Mesothelial cell of epicardium (in vitro differentiated cells): ENCODE measurements around the gene MATN1. TPM values are rescaled to one million over a fixed set of nuclear protein-coding genes. Genes with fewer than 3 reads are reported as not detected.

ENCODE experiments used
- DNase-seq, 2 experiments: peaks; one replicate each; pipeline ENCODE4 v3.0.0; 2021; ENCODE audit warnings: low spot score in 2 of 2; ENCODE audit not compliant: unreplicated experiment in 2 of 2
- H3K27ac Mint-ChIP-seq: 2 replicates; pipeline ENCODE4 v1.8.0; 2021; ENCODE audit warnings: mixed read lengths
- H3K27me3 Mint-ChIP-seq: 2 replicates; pipeline ENCODE4 v1.8.0; 2021; ENCODE audit warnings: low read depth, mixed read lengths
- H3K36me3 Mint-ChIP-seq: 2 replicates; pipeline ENCODE4 v1.8.0; 2021; ENCODE audit warnings: mixed read lengths
- H3K4me1 Mint-ChIP-seq: 2 replicates; pipeline ENCODE4 v1.8.0; 2021; ENCODE audit warnings: mixed read lengths
- H3K4me3 Mint-ChIP-seq: 2 replicates; pipeline ENCODE4 v1.8.0; 2021; ENCODE audit warnings: mild to moderate bottlenecking, moderate library complexity, mixed read lengths
- H3K9me3 Mint-ChIP-seq: 2 replicates; pipeline ENCODE4 v1.8.0; 2021; ENCODE audit warnings: mixed read lengths
- CTCF ChIP-seq: fragments of 200-600 bp; sonication (generic); IDR thresholded peaks from one replicate; pipeline ENCODE4 v1.5.0; 2021; ENCODE audit warnings: antibody characterized with exemption; ENCODE audit not compliant: unreplicated experiment
- total RNA-seq: library from RNA; stranded (reverse); gene quantifications from 3 replicates; pipeline ENCODE4 v1.2.1, GENCODE V29; 2021

The MATN1 gene
- total RNA-seq, 1 donor from 2014 or later: 5.6 TPM

GRCh38 chr1:30704765-30705509 is 18.4 kb downstream of the MATN1 start:
- DNase-seq: no peak
- TF ChIP-seq CTCF: no peak
- H3K9me3 Mint-ChIP-seq: no peaks in the 10 kb centered on the region

GRCh38 chr1:30704271-30704670 is 19.1 kb downstream of the MATN1 start:
- TF ChIP-seq CTCF: no peak
- Mint-ChIP-seq H3K27ac (no peak overlapping the region), H3K4me3 (no peak overlapping the region), H3K27me3 (peaks cover 13% of the 10 kb centered on the region), H3K4me1 (no peaks in the 10 kb centered on the region), H3K9me3 (no peaks in the 10 kb centered on the region), H3K36me3 (no peaks in the 10 kb centered on the region)
- DNase-seq: no peak

More at GRCh38 chr1:30704765-30705509, 18.4 kb downstream of the MATN1 start:
- H3K27ac Mint-ChIP-seq: no peak overlapping the region
- no peak overlapping the region for H3K4me3 Mint-ChIP-seq
- H3K27me3 Mint-ChIP-seq: peaks cover 19% of the 10 kb centered on the region
- H3K4me1 Mint-ChIP-seq: no peaks in the 10 kb centered on the region
- H3K36me3 Mint-ChIP-seq: no peaks in the 10 kb centered on the region

DNA sequence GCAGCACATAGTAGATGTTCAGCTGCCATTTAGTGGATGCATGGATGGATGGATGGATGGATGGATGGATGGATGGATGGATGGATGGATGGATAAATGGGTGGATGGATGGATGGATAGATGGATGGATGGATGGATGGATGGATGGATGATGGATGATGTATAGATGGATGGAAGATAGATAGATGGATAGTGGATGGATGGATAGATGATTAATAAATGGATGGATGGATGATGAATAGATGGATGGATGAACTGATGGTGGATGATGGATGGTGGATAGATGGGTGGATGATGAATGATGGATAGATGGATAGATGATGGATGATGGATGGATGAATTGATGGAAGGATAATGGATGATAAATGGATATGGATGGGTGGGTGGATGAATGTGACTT is 20.6 kb downstream of the MATN1 start:
- Mint-ChIP-seq H3K4me3 (no peak overlapping the region), H3K36me3 (no peaks in the 10 kb centered on the region), H3K27ac (no peak overlapping the region), H3K4me1 (peaks cover 5% of the 10 kb centered on the region), H3K27me3 (peaks cover 9% of the 10 kb centered on the region), H3K9me3 (no peaks in the 10 kb centered on the region)
- no peak for TF ChIP-seq CTCF
- DNase-seq: no peak

GRCh38 chr1:30701258-30701633 is 22.1 kb downstream of the MATN1 start:
- no peak for TF ChIP-seq CTCF
- no peaks in the 10 kb centered on the region for H3K9me3 Mint-ChIP-seq
- DNase-seq: no peak
- peaks cover 6% of the 10 kb centered on the region for H3K4me1 Mint-ChIP-seq
- H3K27me3 Mint-ChIP-seq: peaks cover 9% of the 10 kb centered on the region
- no peaks in the 10 kb centered on the region for H3K36me3 Mint-ChIP-seq
- H3K27ac Mint-ChIP-seq: no peak overlapping the region
- no peak overlapping the region for H3K4me3 Mint-ChIP-seq

DNA sequence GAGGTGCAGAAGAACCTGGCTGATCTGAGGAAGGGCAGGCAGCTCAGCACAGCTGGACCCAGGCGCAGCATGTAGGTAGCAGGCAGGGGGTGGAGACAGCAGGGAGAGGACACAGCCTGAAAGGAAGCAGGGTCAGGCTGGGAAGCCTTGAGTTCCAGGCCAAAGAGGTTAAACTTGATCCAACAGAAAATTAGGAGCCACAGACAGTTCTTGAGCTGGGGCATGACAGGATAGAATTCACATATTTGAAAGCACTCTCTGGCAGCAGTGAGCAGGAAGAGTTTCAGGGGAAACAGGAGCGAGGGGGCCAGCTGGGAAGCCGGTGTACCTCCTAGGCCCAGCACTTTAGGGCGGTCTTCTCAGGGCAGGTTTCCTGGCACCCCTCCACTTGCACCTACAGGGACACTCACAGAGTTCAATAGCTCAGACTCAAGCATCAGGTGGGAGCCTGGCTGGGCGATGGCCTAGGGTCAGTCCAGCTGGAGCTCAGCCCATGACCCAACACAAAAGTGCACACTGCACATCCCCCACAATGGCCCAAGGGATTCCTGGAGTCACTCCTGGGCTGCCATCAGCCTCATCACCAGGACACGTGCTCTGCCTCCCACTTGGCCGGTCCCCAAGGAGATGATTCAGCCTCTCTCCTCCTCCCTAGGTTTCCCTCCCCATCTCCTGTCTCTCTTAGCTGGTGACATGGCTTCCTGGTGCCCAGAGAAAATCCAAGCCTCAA is 22.7 kb downstream of the MATN1 start:
- no peaks in the 10 kb centered on the region for H3K36me3 Mint-ChIP-seq
- no peak for DNase-seq

More for the DNA sequence above, 22.7 kb downstream of the MATN1 start:
- H3K27ac Mint-ChIP-seq: no peak overlapping the region
- H3K9me3 Mint-ChIP-seq: no peaks in the 10 kb centered on the region
- no peak for TF ChIP-seq CTCF
- no peak overlapping the region for H3K4me3 Mint-ChIP-seq
- peaks cover 6% of the 10 kb centered on the region for H3K4me1 Mint-ChIP-seq
- H3K27me3 Mint-ChIP-seq: peaks cover 8% of the 10 kb centered on the region
